HG03039 (cell line): ENCODE results near the gene THEMIS2.
"Not testable (repeated sequence)": the region's sequence is repeated elsewhere in the genome, so short reads cannot be mapped to it uniquely, and the experiment has no call there.

Source experiments
- ATAC-seq: cut with Tn5 transposase; IDR thresholded peaks from one replicate; pipeline ENCODE4 v1.9.1; 2021; ENCODE audit warnings: mild to moderate bottlenecking, moderate library complexity; ENCODE audit not compliant: unreplicated experiment

The THEMIS2 gene

GRCh38 chr1:27872059-27872801 is at the start of gene THEMIS2:
Gene THEMIS2 (plus strand): TSS chr1:27872544. CDS start chr1:27872572, 28 bp downstream.
- no peak for ATAC-seq

- ATAC-seq: no peak
Measured at GRCh38 chr1:27823784-27824183, 48.6 kb upstream of the THEMIS2 start.

- ATAC-seq: no peak
Measured at GRCh38 chr1:27824411-27824810, 47.9 kb upstream of the THEMIS2 start.

GRCh38 chr1:27829339-27829960 is 42.9 kb upstream of the THEMIS2 start:
- not testable (repeated sequence) for ATAC-seq

GRCh38 chr1:27830621-27831440 is 41.5 kb upstream of the THEMIS2 start, which contains the start of gene PPP1R8:
Gene PPP1R8 (plus strand): TSS chr1:27830782. CDS start chr1:27830836, 54 bp downstream.
- peak; percentile 90 for ATAC-seq

- no peak for ATAC-seq
Measured at GRCh38 chr1:27831568-27832410, 40.6 kb upstream of the THEMIS2 start.

- ATAC-seq: no peak
Measured at GRCh38 chr1:27832762-27833161, 39.6 kb upstream of the THEMIS2 start.

- no peak for ATAC-seq
Measured at GRCh38 chr1:27833470-27833869, 38.9 kb upstream of the THEMIS2 start.

- ATAC-seq: no peak
Measured at GRCh38 chr1:27835046-27835445, 37.3 kb upstream of the THEMIS2 start.

- no peak for ATAC-seq
Measured at GRCh38 chr1:27835501-27835900, 36.8 kb upstream of the THEMIS2 start.

GRCh38 chr1:27849951-27850350 is 22.4 kb upstream of the THEMIS2 start:
- no peak for ATAC-seq

- ATAC-seq: no peak
Measured at GRCh38 chr1:27855085-27855484, 17.3 kb upstream of the THEMIS2 start.

GRCh38 chr1:27856561-27857343 is 15.6 kb upstream of the THEMIS2 start:
- no peak for ATAC-seq

GRCh38 chr1:27857552-27857951 is 14.8 kb upstream of the THEMIS2 start:
- not testable (repeated sequence) for ATAC-seq

- no peak for ATAC-seq
Measured at GRCh38 chr1:27858072-27858948, 14.0 kb upstream of the THEMIS2 start.

- no peak for ATAC-seq
Measured at GRCh38 chr1:27858949-27859576, 13.3 kb upstream of the THEMIS2 start.

GRCh38 chr1:27861436-27861835 is 10.9 kb upstream of the THEMIS2 start:
- no peak for ATAC-seq

GRCh38 chr1:27862004-27862403 is 10.3 kb upstream of the THEMIS2 start:
- no peak for ATAC-seq
